HG02588 (cell line): ENCODE results near the gene SLC34A3.
"Not testable (repeated sequence)": the region's sequence is repeated elsewhere in the genome, so short reads cannot be mapped to it uniquely, and the experiment has no call there.

ENCODE experiments used
- ATAC-seq: cut with Tn5 transposase; IDR thresholded peaks from one replicate; pipeline ENCODE4 v1.9.1; 2021; ENCODE audit warnings: mild to moderate bottlenecking, moderate library complexity; ENCODE audit not compliant: unreplicated experiment

Gene SLC34A3

GRCh38 chr9:137255448-137256114 is 24.9 kb downstream of the SLC34A3 start:
- ATAC-seq, result peak; percentile 24

- no peak for ATAC-seq
Measured at GRCh38 chr9:137256362-137256761, 25.7 kb downstream of the SLC34A3 start.

- ATAC-seq, result no peak
Measured at GRCh38 chr9:137256856-137257255, 26.2 kb downstream of the SLC34A3 start.

- not testable (repeated sequence) for ATAC-seq
Measured at GRCh38 chr9:137262173-137262908, 31.6 kb downstream of the SLC34A3 start.

GRCh38 chr9:137262909-137263285 is 32.2 kb downstream of the SLC34A3 start:
- no peak for ATAC-seq

GRCh38 chr9:137263506-137263905 is 32.8 kb downstream of the SLC34A3 start:
- ATAC-seq, result no peak

GRCh38 chr9:137264067-137264466 is 33.4 kb downstream of the SLC34A3 start:
- no peak for ATAC-seq

GRCh38 chr9:137265496-137266161 is 34.9 kb downstream of the SLC34A3 start:
- no peak for ATAC-seq

- ATAC-seq, result no peak
Measured at GRCh38 chr9:137266162-137266527, 35.4 kb downstream of the SLC34A3 start.

GRCh38 chr9:137266585-137267453 is 36.1 kb downstream of the SLC34A3 start:
- no peak for ATAC-seq

- ATAC-seq, result no peak
Measured at GRCh38 chr9:137267933-137268355, 37.2 kb downstream of the SLC34A3 start.

GRCh38 chr9:137268538-137269201 is 38.0 kb downstream of the SLC34A3 start:
- no peak for ATAC-seq

- ATAC-seq, result no peak
Measured at GRCh38 chr9:137269231-137269772, 38.6 kb downstream of the SLC34A3 start.

- no peak for ATAC-seq
Measured at GRCh38 chr9:137270929-137271695, 40.4 kb downstream of the SLC34A3 start.

- ATAC-seq, result no peak
Measured at GRCh38 chr9:137271696-137272076, 41.0 kb downstream of the SLC34A3 start.

GRCh38 chr9:137272241-137273094 is 41.8 kb downstream of the SLC34A3 start:
- ATAC-seq, result no peak

GRCh38 chr9:137273095-137273490 is 42.4 kb downstream of the SLC34A3 start:
- no peak for ATAC-seq

GRCh38 chr9:137273611-137274320 is 43.1 kb downstream of the SLC34A3 start:
- no peak for ATAC-seq
